ENCODE results near the gene FFAR3.

The FFAR3 gene

DNA sequence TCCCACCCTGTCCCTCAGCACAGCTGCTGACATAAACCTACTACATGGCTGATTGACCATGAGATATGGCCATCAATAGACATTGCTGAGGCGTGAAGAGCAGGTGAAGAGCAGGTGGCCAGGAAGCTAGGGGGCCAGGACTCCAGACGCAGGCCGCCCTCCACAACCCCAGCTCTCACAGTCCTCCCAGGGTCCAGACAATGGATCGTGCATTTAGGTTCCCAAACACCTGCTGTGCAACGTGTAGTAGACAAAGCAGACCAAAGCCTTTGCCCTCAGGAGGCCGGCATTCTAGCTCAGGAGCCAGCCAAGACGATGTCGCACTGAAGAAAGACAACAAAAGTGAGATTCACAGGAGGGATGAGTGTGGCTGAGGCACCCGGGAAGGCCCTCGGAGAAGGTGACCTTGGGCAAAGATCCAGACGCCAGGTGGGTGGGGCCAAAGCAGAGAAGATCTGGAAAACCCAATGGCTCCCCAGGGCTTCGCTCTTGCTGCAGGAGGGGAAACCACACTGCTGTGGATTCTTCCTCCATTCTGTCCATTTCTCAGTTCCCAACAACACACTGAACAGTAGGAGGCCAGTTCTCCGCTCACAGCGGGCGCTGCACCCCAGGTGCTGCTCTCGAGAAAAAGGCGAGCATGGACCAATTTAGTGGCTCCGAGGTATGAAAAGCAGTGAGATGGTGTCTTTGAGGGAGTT is 9.2 kb upstream of the FFAR3 start:
- peak overlapping the region; percentile 93 for H3K4me2 ChIP-seq
- peaks cover 15% of the 10 kb centered on the region; the same call in 1 of the 2 replicates for H4K20me1 ChIP-seq
- H3K27me3 ChIP-seq = no peaks in the 10 kb centered on the region
- H3K4me1 ChIP-seq = peaks cover 97% of the 10 kb centered on the region
- no peaks in the 10 kb centered on the region for H3K9me3 ChIP-seq
- peaks cover 32% of the 10 kb centered on the region for H3K36me3 ChIP-seq
- peak overlapping the region; percentile 76 for H3K9ac ChIP-seq
- no peak overlapping the region; the same call in 1 of the 2 replicates for H3K4me3 ChIP-seq
- TF ChIP-seq Cebpa-rat (IDR thresholded peaks at IDR 0.05) = no peak
- peak overlapping the region; percentile 88 for H3K27ac ChIP-seq

DNA sequence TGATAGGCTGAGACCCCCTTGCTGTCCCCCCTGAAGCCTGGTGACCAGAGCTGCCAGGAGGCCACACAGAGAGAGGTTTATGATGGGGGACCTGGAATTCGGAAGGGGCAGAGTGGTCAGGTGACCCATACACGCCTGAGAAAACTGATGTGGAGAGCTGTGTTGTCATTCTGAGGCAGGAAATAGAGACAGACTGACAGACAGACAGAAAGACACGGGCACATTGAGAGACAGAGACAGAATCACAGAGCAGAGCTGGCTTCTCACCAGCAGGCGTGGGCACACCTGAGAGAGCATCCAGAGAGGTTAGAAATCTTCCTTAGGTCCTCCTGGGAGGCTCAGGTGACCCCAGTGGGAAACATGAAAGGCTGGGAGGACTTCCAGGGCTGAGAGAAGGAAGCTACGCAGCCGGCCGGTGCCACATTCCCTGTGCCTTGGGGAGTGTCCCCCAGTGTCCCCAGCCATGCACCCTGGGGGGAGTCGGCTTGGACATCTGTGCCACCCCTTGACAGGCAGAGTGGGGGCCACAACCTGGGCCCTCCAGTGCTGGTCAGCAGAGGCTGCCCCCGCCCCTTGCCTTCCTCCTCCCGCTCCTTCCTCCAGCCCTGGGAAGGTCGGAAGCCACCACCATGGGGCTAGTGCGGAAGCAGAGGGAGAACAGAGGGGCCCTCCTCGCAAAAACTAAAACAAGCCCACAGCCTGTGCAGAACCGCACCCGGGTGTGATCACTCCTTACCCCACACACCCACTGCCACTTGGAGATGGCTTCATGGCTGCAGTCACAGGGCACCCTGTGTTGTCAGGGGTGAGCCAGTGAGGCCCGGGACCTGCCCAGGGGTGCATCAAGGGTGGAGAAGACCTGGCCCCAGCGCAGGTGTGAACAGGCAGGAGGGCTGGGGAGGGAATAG is 8.4 kb upstream of the FFAR3 start:
- H3K4me1 ChIP-seq = peaks cover 90% of the 10 kb centered on the region
- H3K27me3 ChIP-seq = no peaks in the 10 kb centered on the region
- H3K4me3 ChIP-seq = no peak overlapping the region; the same call in none of the 2 replicates
- no peaks in the 10 kb centered on the region for H3K9me3 ChIP-seq
- H3K9ac ChIP-seq = peak overlapping the region; percentile 76
- no peak for TF ChIP-seq Cebpa-rat (IDR thresholded peaks at IDR 0.05)
- H3K27ac ChIP-seq = peak overlapping the region; percentile 88
- peaks cover 24% of the 10 kb centered on the region for H3K36me3 ChIP-seq
- H3K4me2 ChIP-seq = peak overlapping the region; percentile 93
- peaks cover 7% of the 10 kb centered on the region; the same call in 1 of the 2 replicates for H4K20me1 ChIP-seq

DNA sequence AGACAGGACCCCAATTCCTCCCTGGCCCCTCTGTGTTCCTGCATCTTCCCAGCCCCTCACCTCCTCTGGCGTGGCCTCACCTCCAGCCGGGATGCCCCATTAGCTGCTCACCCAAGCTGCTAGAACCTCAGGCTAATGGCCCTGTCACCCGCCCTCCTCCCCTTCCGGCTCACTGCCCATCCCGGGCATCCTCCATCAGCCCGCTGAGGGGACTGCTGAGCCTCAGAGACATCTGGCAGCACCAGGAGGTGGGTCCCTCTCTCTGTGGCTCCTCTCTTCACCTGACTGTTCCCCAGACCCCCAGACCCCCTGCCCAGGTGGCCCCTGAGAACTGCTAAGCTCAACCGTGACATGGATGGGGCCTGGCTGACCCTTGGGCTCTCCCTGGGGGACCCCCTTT is 7.7 kb upstream of the FFAR3 start:
- Histone ChIP-seq H3K36me3 (peaks cover 17% of the 10 kb centered on the region), H3K4me3 (peak overlapping the region; percentile 60), H3K9me3 (no peaks in the 10 kb centered on the region), H3K27ac (peak overlapping the region; percentile 88), H3K27me3 (no peaks in the 10 kb centered on the region), H3K4me1 (peaks cover 90% of the 10 kb centered on the region), H3K9ac (peak overlapping the region; percentile 76), H3K4me2 (peak overlapping the region; percentile 93), H4K20me1 (peaks cover 6% of the 10 kb centered on the region; the same call in 1 of the 2 replicates)
- TF ChIP-seq Cebpa-rat (IDR thresholded peaks at IDR 0.05) = no peak

DNA sequence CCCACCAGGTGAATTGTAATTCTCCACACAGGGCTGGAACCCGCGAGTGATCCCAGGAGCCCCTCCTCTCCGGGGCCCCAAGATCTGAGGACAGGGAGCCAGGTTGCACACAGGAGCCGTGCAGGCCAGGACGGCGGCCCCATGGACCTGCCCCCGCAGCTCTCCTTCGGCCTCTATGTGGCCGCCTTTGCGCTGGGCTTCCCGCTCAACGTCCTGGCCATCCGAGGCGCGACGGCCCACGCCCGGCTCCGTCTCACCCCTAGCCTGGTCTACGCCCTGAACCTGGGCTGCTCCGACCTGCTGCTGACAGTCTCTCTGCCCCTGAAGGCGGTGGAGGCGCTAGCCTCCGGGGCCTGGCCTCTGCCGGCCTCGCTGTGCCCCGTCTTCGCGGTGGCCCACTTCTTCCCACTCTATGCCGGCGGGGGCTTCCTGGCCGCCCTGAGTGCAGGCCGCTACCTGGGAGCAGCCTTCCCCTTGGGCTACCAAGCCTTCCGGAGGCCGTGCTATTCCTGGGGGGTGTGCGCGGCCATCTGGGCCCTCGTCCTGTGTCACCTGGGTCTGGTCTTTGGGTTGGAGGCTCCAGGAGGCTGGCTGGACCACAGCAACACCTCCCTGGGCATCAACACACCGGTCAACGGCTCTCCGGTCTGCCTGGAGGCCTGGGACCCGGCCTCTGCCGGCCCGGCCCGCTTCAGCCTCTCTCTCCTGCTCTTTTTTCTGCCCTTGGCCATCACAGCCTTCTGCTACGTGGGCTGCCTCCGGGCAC is 6.7 kb upstream of the FFAR3 start:
- TF ChIP-seq Cebpa-rat (IDR thresholded peaks at IDR 0.05) = no peak
- H3K4me1 ChIP-seq = peaks cover 89% of the 10 kb centered on the region
- H3K4me3 ChIP-seq = peak overlapping the region; percentile 60
- H3K27me3 ChIP-seq = no peaks in the 10 kb centered on the region
- H3K4me2 ChIP-seq = peak overlapping the region; percentile 93
- H3K9ac ChIP-seq = peak overlapping the region; percentile 76
- no peaks in the 10 kb centered on the region for H4K20me1 ChIP-seq
- H3K36me3 ChIP-seq = peaks cover 8% of the 10 kb centered on the region; the same call in 1 of the 2 replicates
- no peaks in the 10 kb centered on the region for H3K9me3 ChIP-seq
- H3K27ac ChIP-seq = peak overlapping the region; percentile 88

DNA sequence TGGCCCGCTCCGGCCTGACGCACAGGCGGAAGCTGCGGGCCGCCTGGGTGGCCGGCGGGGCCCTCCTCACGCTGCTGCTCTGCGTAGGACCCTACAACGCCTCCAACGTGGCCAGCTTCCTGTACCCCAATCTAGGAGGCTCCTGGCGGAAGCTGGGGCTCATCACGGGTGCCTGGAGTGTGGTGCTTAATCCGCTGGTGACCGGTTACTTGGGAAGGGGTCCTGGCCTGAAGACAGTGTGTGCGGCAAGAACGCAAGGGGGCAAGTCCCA is 6.1 kb upstream of the FFAR3 start:
- TF ChIP-seq Cebpa-rat (IDR thresholded peaks at IDR 0.05) = no peak
- peak overlapping the region; percentile 76 for H3K9ac ChIP-seq
- H3K27me3 ChIP-seq = no peaks in the 10 kb centered on the region
- peak overlapping the region; percentile 93 for H3K4me2 ChIP-seq
- H4K20me1 ChIP-seq = no peaks in the 10 kb centered on the region
- H3K9me3 ChIP-seq = no peaks in the 10 kb centered on the region
- peak overlapping the region; percentile 60 for H3K4me3 ChIP-seq
- H3K36me3 ChIP-seq = peaks cover 8% of the 10 kb centered on the region; the same call in 1 of the 2 replicates
- H3K27ac ChIP-seq = peak overlapping the region; percentile 88
- H3K4me1 ChIP-seq = peaks cover 84% of the 10 kb centered on the region

DNA sequence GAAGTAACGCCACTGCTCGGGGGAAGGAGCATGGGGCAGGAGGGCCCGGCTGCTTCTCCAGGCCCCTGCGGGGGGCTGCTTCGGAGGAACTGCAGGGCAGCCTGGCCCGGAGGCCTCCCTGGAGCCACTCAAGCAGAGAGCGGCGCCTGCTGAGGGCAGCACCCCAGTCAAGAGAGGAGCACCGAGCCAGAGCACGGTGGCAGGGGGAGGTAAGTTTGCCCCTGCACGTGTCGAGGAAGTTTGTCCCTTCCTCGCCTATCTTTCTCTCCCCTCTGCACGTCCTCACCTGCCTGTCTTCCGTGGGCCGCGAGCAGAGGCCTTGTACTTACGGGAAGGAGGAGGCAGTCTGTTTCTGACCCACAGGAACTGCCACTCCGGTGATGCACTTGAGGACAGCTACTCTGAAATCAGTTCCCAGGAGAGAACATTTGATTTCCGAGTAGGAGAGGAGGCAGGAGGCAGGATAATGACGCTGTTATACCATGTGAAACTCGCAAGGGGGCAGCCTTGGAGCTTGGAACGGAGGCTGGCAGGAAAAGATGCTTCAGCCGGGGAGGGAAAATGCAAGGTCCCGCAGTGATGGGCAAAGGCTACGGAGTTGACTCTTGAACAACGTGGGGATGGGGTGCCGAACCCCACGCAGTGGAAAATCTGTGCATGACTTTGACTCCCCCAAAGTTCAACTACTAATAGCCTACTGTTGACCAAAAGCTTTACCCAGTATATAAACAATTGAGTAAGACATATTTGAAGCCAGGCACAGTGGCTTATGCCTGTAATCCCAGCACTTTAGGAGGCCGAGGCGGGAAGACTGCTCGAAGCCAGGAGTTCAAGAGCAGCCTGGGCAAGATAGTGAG is 5.6 kb upstream of the FFAR3 start:
- H3K27ac ChIP-seq = peak overlapping the region; percentile 88
- no peaks in the 10 kb centered on the region for H3K27me3 ChIP-seq
- H3K9ac ChIP-seq = peak overlapping the region; percentile 76
- no peak for TF ChIP-seq Cebpa-rat (IDR thresholded peaks at IDR 0.05)
- H3K4me2 ChIP-seq = peak overlapping the region; percentile 93
- peak overlapping the region; percentile 60 for H3K4me3 ChIP-seq
- H4K20me1 ChIP-seq = no peaks in the 10 kb centered on the region
- H3K9me3 ChIP-seq = no peaks in the 10 kb centered on the region
- H3K36me3 ChIP-seq = peaks cover 8% of the 10 kb centered on the region; the same call in 1 of the 2 replicates
- H3K4me1 ChIP-seq = peaks cover 81% of the 10 kb centered on the region

DNA sequence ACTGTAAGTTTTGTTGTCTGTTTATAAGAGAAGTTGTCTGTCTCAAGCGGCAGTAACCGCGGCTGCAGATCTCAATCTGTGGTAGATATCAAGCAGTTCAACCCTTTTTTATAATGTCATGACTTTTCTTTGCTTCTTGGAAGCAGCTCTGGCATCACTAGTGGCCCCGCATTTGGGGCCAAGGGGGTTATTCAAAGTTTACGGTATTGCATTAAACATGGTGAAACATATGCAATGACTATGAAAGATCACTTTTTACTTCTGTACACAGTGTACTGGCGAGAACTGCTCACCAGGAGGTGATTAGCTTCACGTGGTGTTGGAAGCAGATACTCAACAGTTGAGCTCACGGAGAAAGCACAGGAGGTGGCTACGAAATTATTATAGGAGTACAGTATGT is 4.6 kb upstream of the FFAR3 start:
- no peaks in the 10 kb centered on the region for H3K27me3 ChIP-seq
- peaks cover 80% of the 10 kb centered on the region for H3K4me1 ChIP-seq
- H3K4me3 ChIP-seq = no peak overlapping the region
- H3K36me3 ChIP-seq = no peaks in the 10 kb centered on the region
- H3K4me2 ChIP-seq = peak overlapping the region; percentile 93
- no peak for TF ChIP-seq Cebpa-rat (IDR thresholded peaks at IDR 0.05)
- no peak overlapping the region for H3K9ac ChIP-seq
- H3K27ac ChIP-seq = no peak overlapping the region
- H3K9me3 ChIP-seq = no peaks in the 10 kb centered on the region
- no peaks in the 10 kb centered on the region for H4K20me1 ChIP-seq

DNA sequence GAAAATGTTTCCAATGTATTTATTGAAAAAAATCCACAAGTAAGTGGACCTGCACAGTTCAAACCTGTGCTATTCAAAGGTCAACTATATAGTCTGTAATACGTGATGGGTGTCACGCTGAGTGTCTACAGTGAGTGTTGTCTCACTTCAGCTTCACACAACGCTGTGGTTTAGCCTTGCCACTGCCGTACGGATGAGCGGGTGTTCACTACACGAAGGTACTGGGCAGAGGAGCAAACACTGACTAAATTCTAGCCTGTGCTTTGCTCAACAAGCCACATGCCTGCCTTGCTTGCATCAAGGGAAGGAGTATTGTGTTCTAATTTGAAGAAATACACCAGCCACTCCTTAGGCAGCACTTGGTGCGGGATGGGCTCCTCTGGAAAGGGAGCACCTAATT is 3.4 kb upstream of the FFAR3 start:
- H3K9me3 ChIP-seq = no peaks in the 10 kb centered on the region
- no peak overlapping the region for H3K4me2 ChIP-seq
- H3K27me3 ChIP-seq = no peaks in the 10 kb centered on the region
- no peaks in the 10 kb centered on the region for H3K36me3 ChIP-seq
- H3K9ac ChIP-seq = no peak overlapping the region
- no peaks in the 10 kb centered on the region for H4K20me1 ChIP-seq
- H3K4me3 ChIP-seq = no peak overlapping the region
- TF ChIP-seq Cebpa-rat (IDR thresholded peaks at IDR 0.05) = no peak
- H3K4me1 ChIP-seq = peaks cover 67% of the 10 kb centered on the region
- H3K27ac ChIP-seq = no peak overlapping the region
